HCT116 (cell line): ENCODE measurements around the gene SUV39H1. TPM values are rescaled to one million over a fixed set of nuclear protein-coding genes. Genes with fewer than 3 reads are reported as not detected.

ENCODE experiments used
- ATAC-seq: fragments of 200-7000 bp; cut with Tn5 transposase; 2 replicates; pipeline ENCODE4 v1.9.1; 2020; ENCODE audit warnings: mild to moderate bottlenecking, moderate library complexity
- BruUV-seq: library from RNA; stranded (reverse); fragments of 400-500 nt; replicated peaks from 2 replicates; lab custom pipeline; 2021; lab: Mats Ljungman, UMichigan
- CTCF ChIA-PET: fragments of 300-600 bp; sonication (Branson Sonifier 250); formaldehyde crosslinking; loops from one replicate; lab custom pipeline; 2021; ENCODE audit warnings: antibody characterized with exemption; lab: Charles Lee
- POLR2A ChIA-PET: fragments of 300-600, 350-600 bp; sonication (Branson Sonifier 250); formaldehyde crosslinking; loops from one replicate; lab custom pipeline; 2021; ENCODE audit warnings: antibody characterized with exemption; lab: Charles Lee
- RAD21 ChIA-PET, 2 experiments: fragments of 300-600 bp; sonication (Branson Sonifier 250); formaldehyde crosslinking; loops; one replicate each; lab custom pipeline; 2023; ENCODE audit warnings: low total read pairs in 2 of 2; ENCODE audit not compliant: uncharacterized antibody in 2 of 2, unreplicated experiment in 2 of 2, low non-redundant PET in 1 of 2; lab: Charles Lee
- DNase-seq: peaks from one replicate; pipeline ENCODE4 v3.0.0-alpha.2; 2010; ENCODE audit warnings: low read depth, low spot score
- H2AFZ ChIP-seq: fragments of 200-600 bp; shearing (Covaris generic), sonication (generic); 2 replicates; pipeline ENCODE4 v1.6.1; 2017; ENCODE audit warnings: low read depth, mixed run types, mixed read lengths, antibody characterized with exemption, low read length; ENCODE audit not compliant: poor library complexity, severe bottlenecking
- H3K27ac ChIP-seq: 2 replicates; pipeline ENCODE4 v1.5.1; 2012; ENCODE audit warnings: low read depth, low read length
- H3K27me3 ChIP-seq: fragments of 200-600 bp; sonication (generic); 2 replicates; pipeline ENCODE4 v1.6.1; 2016; ENCODE audit warnings: mixed run types, low read length, mixed read lengths; ENCODE audit not compliant: insufficient read depth
- H3K36me3 ChIP-seq, 2 experiments: fragments of 200-500 bp in 1 of 2; fragments of 200-600 bp in 1 of 2; sonication (Bioruptor generic) in 1 of 2; sonication (generic) in 1 of 2; 2 replicates each; pipeline versions ENCODE4 v1.5.1 to v1.6.1; 2014 to 2016; ENCODE audit warnings: low read length in 2 of 2, inconsistent platforms in 1 of 2, mixed read lengths in 1 of 2, mixed run types in 1 of 2; ENCODE audit not compliant: insufficient read depth in 2 of 2, control insufficient read depth in 1 of 2
- H3K4me1 ChIP-seq, 2 experiments: fragments of 200-600 bp in 1 of 2; sonication (generic) in 1 of 2; 2 replicates each; pipeline versions ENCODE4 v1.5.1 to v1.6.1; 2012 to 2017; ENCODE audit warnings: low read length in 2 of 2, inconsistent platforms in 1 of 2, mild to moderate bottlenecking in 1 of 2, mixed read lengths in 1 of 2, mixed run types in 1 of 2, moderate library complexity in 1 of 2; ENCODE audit not compliant: insufficient read depth in 2 of 2, control insufficient read depth in 1 of 2
- H3K4me2 ChIP-seq: fragments of 200-600 bp; sonication (generic); 2 replicates; pipeline ENCODE4 v1.6.1; 2017; ENCODE audit warnings: mixed run types, low read length, mixed read lengths
- H3K4me3 ChIP-seq, 2 experiments: fragments of 200-600 bp in 1 of 2; sonication (generic) in 1 of 2; replicated peaks in 1 of 2; 2 replicates each; pipeline ENCODE4 v1.5.1; 2011 to 2016; ENCODE audit warnings: low read length in 2 of 2, control low read depth in 1 of 2, low read depth in 1 of 2, mild to moderate bottlenecking in 1 of 2, mixed read lengths in 1 of 2, mixed run types in 1 of 2
- H3K79me2 ChIP-seq: fragments of 200-600 bp; sonication (generic); 2 replicates; pipeline ENCODE4 v1.6.1; 2017; ENCODE audit warnings: mild to moderate bottlenecking, mixed run types, low read length, moderate library complexity, mixed read lengths; ENCODE audit not compliant: insufficient read depth
- H3K9ac ChIP-seq: fragments of 200-600 bp; sonication (generic); 2 replicates; pipeline ENCODE4 v1.6.1; 2016; ENCODE audit warnings: low read length, mixed read lengths
- H3K9me2 ChIP-seq: fragments of 200-600 bp; sonication (generic), shearing (Covaris generic); 2 replicates; pipeline ENCODE4 v1.6.1; 2017; ENCODE audit warnings: mixed run types, mild to moderate bottlenecking, moderate library complexity; ENCODE audit not compliant: insufficient read depth
- H3K9me3 ChIP-seq, 2 experiments: fragments of 200-500 bp in 1 of 2; fragments of 200-600 bp in 1 of 2; sonication (Bioruptor generic) in 1 of 2; sonication (generic) in 1 of 2; 2 replicates each; pipeline ENCODE4 v1.6.1; 2014 to 2017; ENCODE audit warnings: low read length in 2 of 2, mixed read lengths in 2 of 2, inconsistent platforms in 1 of 2, low read depth in 1 of 2, mild to moderate bottlenecking in 1 of 2, mixed run types in 1 of 2, moderate library complexity in 1 of 2; ENCODE audit not compliant: control insufficient read depth in 1 of 2, insufficient read depth in 1 of 2
- H4K20me1 ChIP-seq: fragments of 200-600 bp; sonication (generic), shearing (Covaris generic); 2 replicates; pipeline ENCODE4 v1.6.1; 2017; ENCODE audit warnings: mixed run types, mild to moderate bottlenecking, moderate library complexity; ENCODE audit not compliant: insufficient read depth
- CEBPB ChIP-seq: IDR thresholded peaks from 2 replicates; pipeline ENCODE4 v1.6.1; 2012; ENCODE audit warnings: low read depth
- ELF1 ChIP-seq: IDR thresholded peaks from 2 replicates; pipeline ENCODE4 v1.6.1; 2012; ENCODE audit warnings: low read depth, borderline replicate concordance
- EZH2 ChIP-seq: fragments of 200-600 bp; sonication (generic); IDR thresholded peaks from 2 replicates; pipeline ENCODE4 v1.6.1; 2017; ENCODE audit warnings: antibody characterized with exemption, mixed run types
- FOSL1 ChIP-seq: IDR thresholded peaks from 2 replicates; pipeline ENCODE4 v1.6.1; 2012; ENCODE audit warnings: low read depth
- POLR2AphosphoS5 ChIP-seq: IDR thresholded peaks from 2 replicates; pipeline ENCODE4 v1.6.1; 2011; ENCODE audit warnings: mild to moderate bottlenecking, low read depth, low read length, moderate library complexity
- SIN3A ChIP-seq: IDR thresholded peaks from 2 replicates; pipeline ENCODE4 v1.6.1; 2012; ENCODE audit warnings: low read depth
- YY1 ChIP-seq: IDR thresholded peaks from 2 replicates; pipeline ENCODE4 v1.6.1; 2011; ENCODE audit warnings: low read length, low read depth, moderate library complexity, mild to moderate bottlenecking; ENCODE audit not compliant: insufficient replicate concordance; ENCODE audit errors: extremely low read depth
- intact Hi-C: fragments of 100-400 bp; cut with micrococcal nuclease; formaldehyde crosslinking; loops from 2 replicates; pipeline ENCODE4 v1.10.0; 2022
- total RNA-seq: library from RNA; stranded (reverse); gene quantifications from one replicate; pipeline ENCODE4 v1.2.1, GENCODE V29; 2021; ENCODE audit not compliant: unreplicated experiment
- TF ChIP-seq, protein P1 (sequence below), 3 experiments: fragments of 200-600 bp in 1 of 3; sonication (generic) in 1 of 3; IDR thresholded peaks in 2 of 3; conservative IDR thresholded peaks in 1 of 3; 2 replicates each; pipeline ENCODE4 v1.5.1; 2012 to 2017; ENCODE audit warnings: low read depth in 2 of 3, low read length in 2 of 3, antibody characterized with exemption in 1 of 3, borderline replicate concordance in 1 of 3, control low read depth in 1 of 3, mild to moderate bottlenecking in 1 of 3, mixed read lengths in 1 of 3, mixed run types in 1 of 3, moderate library complexity in 1 of 3; ENCODE audit not compliant: insufficient read depth in 1 of 3
- TF ChIP-seq, protein P2 (sequence below): IDR thresholded peaks from 2 replicates; pipeline ENCODE4 v1.6.1; 2012
- TF ChIP-seq, protein P3 (sequence below): IDR thresholded peaks from 2 replicates; pipeline ENCODE4 v1.6.1; 2012; ENCODE audit warnings: low read depth
- TF ChIP-seq, protein P4 (sequence below): IDR thresholded peaks from 2 replicates; pipeline ENCODE4 v1.6.1; 2011; ENCODE audit warnings: mild to moderate bottlenecking, low read length, moderate library complexity; ENCODE audit not compliant: insufficient replicate concordance; ENCODE audit errors: extremely low read depth

The SUV39H1 gene
- total RNA-seq, 1 experiment from 2014 or later: 16.3 TPM

DNA sequence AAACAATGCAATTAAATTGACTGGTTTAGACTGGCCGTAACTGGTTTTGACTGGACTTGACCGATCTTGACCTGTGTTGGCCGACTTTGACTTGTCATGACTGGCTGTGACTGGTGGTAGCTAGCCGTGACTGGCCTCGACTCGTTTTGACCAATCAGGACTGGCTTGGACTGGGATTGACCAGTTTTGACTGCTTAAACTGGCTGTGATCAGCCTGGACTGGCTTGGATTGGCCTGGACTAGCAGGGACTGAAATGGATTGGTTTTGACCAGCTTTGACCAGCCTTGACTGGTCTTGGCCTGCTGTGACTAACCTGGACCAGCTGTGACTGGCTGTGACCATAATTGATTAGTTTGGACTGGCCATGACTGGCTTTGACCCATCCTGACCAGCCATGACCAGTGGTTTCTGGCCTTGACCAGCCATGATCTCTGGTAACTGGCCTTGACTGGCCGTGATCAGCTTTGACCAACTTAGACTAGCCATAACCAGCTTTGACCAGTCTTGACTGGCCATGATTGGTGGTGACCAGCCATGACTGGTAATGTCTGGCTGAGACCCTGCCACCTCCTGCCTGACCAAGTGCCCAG is 13.1 kb downstream of the SUV39H1 start (continued):
- TF ChIP-seq, protein P1, sequence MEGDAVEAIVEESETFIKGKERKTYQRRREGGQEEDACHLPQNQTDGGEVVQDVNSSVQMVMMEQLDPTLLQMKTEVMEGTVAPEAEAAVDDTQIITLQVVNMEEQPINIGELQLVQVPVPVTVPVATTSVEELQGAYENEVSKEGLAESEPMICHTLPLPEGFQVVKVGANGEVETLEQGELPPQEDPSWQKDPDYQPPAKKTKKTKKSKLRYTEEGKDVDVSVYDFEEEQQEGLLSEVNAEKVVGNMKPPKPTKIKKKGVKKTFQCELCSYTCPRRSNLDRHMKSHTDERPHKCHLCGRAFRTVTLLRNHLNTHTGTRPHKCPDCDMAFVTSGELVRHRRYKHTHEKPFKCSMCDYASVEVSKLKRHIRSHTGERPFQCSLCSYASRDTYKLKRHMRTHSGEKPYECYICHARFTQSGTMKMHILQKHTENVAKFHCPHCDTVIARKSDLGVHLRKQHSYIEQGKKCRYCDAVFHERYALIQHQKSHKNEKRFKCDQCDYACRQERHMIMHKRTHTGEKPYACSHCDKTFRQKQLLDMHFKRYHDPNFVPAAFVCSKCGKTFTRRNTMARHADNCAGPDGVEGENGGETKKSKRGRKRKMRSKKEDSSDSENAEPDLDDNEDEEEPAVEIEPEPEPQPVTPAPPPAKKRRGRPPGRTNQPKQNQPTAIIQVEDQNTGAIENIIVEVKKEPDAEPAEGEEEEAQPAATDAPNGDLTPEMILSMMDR (IDR thresholded peaks at IDR 0.05 in 2 of 3, conservative IDR thresholded peaks at IDR 0.05 in 1 of 3; ENCODE audit: borderline replicate concordance in 1 of 3, insufficient read depth in 1 of 3, low read depth in 2 of 3, low read length in 2 of 3): no peak
- no peak for TF ChIP-seq POLR2AphosphoS5

DNA sequence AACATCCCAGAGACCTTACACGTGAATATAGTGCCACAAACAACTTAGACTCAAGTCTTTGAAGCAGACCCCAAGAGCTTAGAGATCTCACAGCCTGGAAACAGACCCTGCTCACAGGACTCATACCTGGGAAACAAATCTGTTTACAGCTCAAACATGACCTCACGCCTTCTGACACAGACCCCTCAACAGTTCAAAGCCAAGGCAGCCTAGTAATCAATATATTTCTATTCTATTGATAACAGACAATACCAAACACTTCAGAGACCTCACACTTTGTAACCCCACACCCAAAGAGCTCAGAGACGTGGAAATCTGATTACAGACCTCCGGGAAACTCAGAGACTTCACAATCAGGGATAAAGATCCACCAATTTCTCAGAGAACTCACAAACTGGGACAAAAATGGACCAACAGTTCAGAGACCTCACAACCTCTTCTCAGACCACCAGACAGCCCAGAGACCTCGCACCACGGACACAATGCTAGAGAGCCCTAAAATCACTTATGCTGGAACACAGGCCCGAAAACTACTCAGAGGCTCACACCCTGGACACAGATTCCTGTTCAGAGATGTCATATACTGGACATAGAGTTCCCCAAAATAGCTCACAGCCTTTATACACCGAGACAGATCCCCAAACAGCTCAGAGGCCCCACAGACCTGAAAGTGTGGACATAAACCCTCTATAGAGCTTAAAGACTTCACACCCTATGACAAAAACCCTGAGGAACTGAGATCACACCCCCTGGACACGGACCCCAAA is 14.8 kb downstream of the SUV39H1 start:
- Histone ChIP-seq H3K4me1 (no peaks in the 10 kb centered on the region), H3K9ac (no peak overlapping the region), H3K36me3 (0 out of 4 replicates have a peak, but pooled peaks cover 0 to 3% of the 10 kb centered on the region in 2 experiments), H4K20me1 (no peaks in the 10 kb centered on the region), H3K79me2 (no peaks in the 10 kb centered on the region), H3K9me3 (no peaks in the 10 kb centered on the region), H3K27me3 (no peaks in the 10 kb centered on the region), H3K4me2 (no peak overlapping the region), H3K4me3 (no peak overlapping the region), H3K9me2 (no peaks in the 10 kb centered on the region), H2AFZ (no peak overlapping the region), H3K27ac (no peak overlapping the region)
- POLR2A ChIA-PET: no interaction called here
- ATAC-seq (no peak), DNase-seq (no peak)
- intact Hi-C loops: no loop called here
- RAD21 ChIA-PET: no interaction called here
- CTCF ChIA-PET: no interaction called here
- BruUV-seq: no TSS peak
- TF ChIP-seq, protein P2, sequence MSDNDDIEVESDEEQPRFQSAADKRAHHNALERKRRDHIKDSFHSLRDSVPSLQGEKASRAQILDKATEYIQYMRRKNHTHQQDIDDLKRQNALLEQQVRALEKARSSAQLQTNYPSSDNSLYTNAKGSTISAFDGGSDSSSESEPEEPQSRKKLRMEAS: no peak
- TF ChIP-seq POLR2AphosphoS5 (no peak), YY1 (no peak), ELF1 (no peak), EZH2 (no peak), CEBPB (no peak), FOSL1 (no peak), SIN3A (no peak)
- TF ChIP-seq, protein P3, sequence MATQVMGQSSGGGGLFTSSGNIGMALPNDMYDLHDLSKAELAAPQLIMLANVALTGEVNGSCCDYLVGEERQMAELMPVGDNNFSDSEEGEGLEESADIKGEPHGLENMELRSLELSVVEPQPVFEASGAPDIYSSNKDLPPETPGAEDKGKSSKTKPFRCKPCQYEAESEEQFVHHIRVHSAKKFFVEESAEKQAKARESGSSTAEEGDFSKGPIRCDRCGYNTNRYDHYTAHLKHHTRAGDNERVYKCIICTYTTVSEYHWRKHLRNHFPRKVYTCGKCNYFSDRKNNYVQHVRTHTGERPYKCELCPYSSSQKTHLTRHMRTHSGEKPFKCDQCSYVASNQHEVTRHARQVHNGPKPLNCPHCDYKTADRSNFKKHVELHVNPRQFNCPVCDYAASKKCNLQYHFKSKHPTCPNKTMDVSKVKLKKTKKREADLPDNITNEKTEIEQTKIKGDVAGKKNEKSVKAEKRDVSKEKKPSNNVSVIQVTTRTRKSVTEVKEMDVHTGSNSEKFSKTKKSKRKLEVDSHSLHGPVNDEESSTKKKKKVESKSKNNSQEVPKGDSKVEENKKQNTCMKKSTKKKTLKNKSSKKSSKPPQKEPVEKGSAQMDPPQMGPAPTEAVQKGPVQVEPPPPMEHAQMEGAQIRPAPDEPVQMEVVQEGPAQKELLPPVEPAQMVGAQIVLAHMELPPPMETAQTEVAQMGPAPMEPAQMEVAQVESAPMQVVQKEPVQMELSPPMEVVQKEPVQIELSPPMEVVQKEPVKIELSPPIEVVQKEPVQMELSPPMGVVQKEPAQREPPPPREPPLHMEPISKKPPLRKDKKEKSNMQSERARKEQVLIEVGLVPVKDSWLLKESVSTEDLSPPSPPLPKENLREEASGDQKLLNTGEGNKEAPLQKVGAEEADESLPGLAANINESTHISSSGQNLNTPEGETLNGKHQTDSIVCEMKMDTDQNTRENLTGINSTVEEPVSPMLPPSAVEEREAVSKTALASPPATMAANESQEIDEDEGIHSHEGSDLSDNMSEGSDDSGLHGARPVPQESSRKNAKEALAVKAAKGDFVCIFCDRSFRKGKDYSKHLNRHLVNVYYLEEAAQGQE: no peak
- TF ChIP-seq, protein P1 (IDR thresholded peaks at IDR 0.05 in 2 of 3, conservative IDR thresholded peaks at IDR 0.05 in 1 of 3; ENCODE audit: borderline replicate concordance in 1 of 3, insufficient read depth in 1 of 3, low read depth in 2 of 3, low read length in 2 of 3): no peak
- TF ChIP-seq, protein P4, sequence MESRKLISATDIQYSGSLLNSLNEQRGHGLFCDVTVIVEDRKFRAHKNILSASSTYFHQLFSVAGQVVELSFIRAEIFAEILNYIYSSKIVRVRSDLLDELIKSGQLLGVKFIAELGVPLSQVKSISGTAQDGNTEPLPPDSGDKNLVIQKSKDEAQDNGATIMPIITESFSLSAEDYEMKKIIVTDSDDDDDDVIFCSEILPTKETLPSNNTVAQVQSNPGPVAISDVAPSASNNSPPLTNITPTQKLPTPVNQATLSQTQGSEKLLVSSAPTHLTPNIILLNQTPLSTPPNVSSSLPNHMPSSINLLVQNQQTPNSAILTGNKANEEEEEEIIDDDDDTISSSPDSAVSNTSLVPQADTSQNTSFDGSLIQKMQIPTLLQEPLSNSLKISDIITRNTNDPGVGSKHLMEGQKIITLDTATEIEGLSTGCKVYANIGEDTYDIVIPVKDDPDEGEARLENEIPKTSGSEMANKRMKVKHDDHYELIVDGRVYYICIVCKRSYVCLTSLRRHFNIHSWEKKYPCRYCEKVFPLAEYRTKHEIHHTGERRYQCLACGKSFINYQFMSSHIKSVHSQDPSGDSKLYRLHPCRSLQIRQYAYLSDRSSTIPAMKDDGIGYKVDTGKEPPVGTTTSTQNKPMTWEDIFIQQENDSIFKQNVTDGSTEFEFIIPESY: no peak
